Nephron (organoid): Measurements from ENCODE around the gene PIK3AP1.

Experiments
- H3K27ac Mint-ChIP-seq, 3 experiments: 2 replicates each; pipeline ENCODE4 v1.8.0; 2020; ENCODE audit warnings: mixed read lengths in 3 of 3, mild to moderate bottlenecking in 2 of 3, moderate library complexity in 1 of 3
- H3K27me3 Mint-ChIP-seq: 2 replicates; pipeline ENCODE4 v1.8.0; 2021; ENCODE audit warnings: low read depth, mild to moderate bottlenecking, moderate library complexity, mixed read lengths
- H3K36me3 Mint-ChIP-seq: 2 replicates; pipeline ENCODE4 v1.8.0; 2020; ENCODE audit warnings: low read depth, mixed read lengths
- H3K4me1 Mint-ChIP-seq: 2 replicates; pipeline ENCODE4 v1.8.0; 2020; ENCODE audit warnings: mixed read lengths
- H3K4me3 Mint-ChIP-seq, 3 experiments: 2 replicates each; pipeline ENCODE4 v1.8.0; 2020; ENCODE audit warnings: mild to moderate bottlenecking in 3 of 3, mixed read lengths in 3 of 3, moderate library complexity in 2 of 3
- H3K9me3 Mint-ChIP-seq: 2 replicates; pipeline ENCODE4 v1.8.0; 2020; ENCODE audit warnings: mixed read lengths
- CTCF ChIP-seq, 3 experiments: fragments of 200-600 bp; sonication (generic); IDR thresholded peaks; one replicate each; pipeline ENCODE4 v1.5.0; 2021; ENCODE audit warnings: antibody characterized with exemption in 3 of 3; ENCODE audit not compliant: unreplicated experiment in 3 of 3

PIK3AP1 gene

GRCh38 chr10:96724621-96725020, 4.3 kb upstream of the PIK3AP1 start:
- Mint-ChIP-seq H3K4me1 (peaks cover 5% of the 10 kb centered on the region), H3K27me3 (peaks cover 31% of the 10 kb centered on the region), H3K9me3 (peaks cover 2% of the 10 kb centered on the region), H3K4me3 (no peak overlapping the region), H3K36me3 (no peaks in the 10 kb centered on the region), H3K27ac (no peak overlapping the region)
- TF ChIP-seq CTCF (IDR thresholded peaks at IDR 0.05; ENCODE audit: unreplicated experiment in 3 of 3): no peak

GRCh38 chr10:96721207-96721572, 876 bp upstream of the PIK3AP1 start:
- peaks cover 2% of the 10 kb centered on the region for H3K9me3 Mint-ChIP-seq
- H3K36me3 Mint-ChIP-seq: no peaks in the 10 kb centered on the region
- H3K27me3 Mint-ChIP-seq: peaks cover 63% of the 10 kb centered on the region
- H3K4me3 Mint-ChIP-seq: peak overlapping the region; percentile 81 to 89 (median 84)
- peaks cover 5% of the 10 kb centered on the region for H3K4me1 Mint-ChIP-seq
- no peak overlapping the region for H3K27ac Mint-ChIP-seq
- no peak for TF ChIP-seq CTCF (IDR thresholded peaks at IDR 0.05; ENCODE audit: unreplicated experiment in 3 of 3)

- H3K27me3 Mint-ChIP-seq: peaks cover 63% of the 10 kb centered on the region
- H3K4me1 Mint-ChIP-seq: peaks cover 5% of the 10 kb centered on the region
- TF ChIP-seq CTCF (IDR thresholded peaks at IDR 0.05; ENCODE audit: unreplicated experiment in 3 of 3): peak in 2 of 3 experiments; percentile 22 to 45
- no peak overlapping the region for H3K27ac Mint-ChIP-seq
- H3K4me3 Mint-ChIP-seq: peak overlapping the region; percentile 87 to 92 (median 89)
- H3K36me3 Mint-ChIP-seq: no peaks in the 10 kb centered on the region
- H3K9me3 Mint-ChIP-seq: peaks cover 2% of the 10 kb centered on the region
Measured at GRCh38 chr10:96719850-96720421, 378 bp downstream of the PIK3AP1 start.

GRCh38 chr10:96719200-96719599, 1.1 kb downstream of the PIK3AP1 start:
- Mint-ChIP-seq H3K27me3 (peaks cover 63% of the 10 kb centered on the region), H3K9me3 (peaks cover 2% of the 10 kb centered on the region), H3K4me3 (peak overlapping the region; percentile 9 to 89 (median 87)), H3K27ac (no peak overlapping the region), H3K4me1 (peaks cover 5% of the 10 kb centered on the region), H3K36me3 (no peaks in the 10 kb centered on the region)
- TF ChIP-seq CTCF (IDR thresholded peaks at IDR 0.05; ENCODE audit: unreplicated experiment in 3 of 3): no peak

- no peak for TF ChIP-seq CTCF (IDR thresholded peaks at IDR 0.05; ENCODE audit: unreplicated experiment in 3 of 3)
- peaks cover 63% of the 10 kb centered on the region for H3K27me3 Mint-ChIP-seq
- H3K4me1 Mint-ChIP-seq: peaks cover 5% of the 10 kb centered on the region
- no peaks in the 10 kb centered on the region for H3K36me3 Mint-ChIP-seq
- peaks cover 2% of the 10 kb centered on the region for H3K9me3 Mint-ChIP-seq
- H3K4me3 Mint-ChIP-seq: peak overlapping the region in 1 of 3 experiments; percentile 9
- H3K27ac Mint-ChIP-seq: no peak overlapping the region
Measured at GRCh38 chr10:96718304-96718990, 1.9 kb downstream of the PIK3AP1 start.

GRCh38 chr10:96716390-96716789, 3.9 kb downstream of the PIK3AP1 start:
- Mint-ChIP-seq H3K9me3 (peaks cover 2% of the 10 kb centered on the region), H3K36me3 (no peaks in the 10 kb centered on the region), H3K4me1 (peaks cover 5% of the 10 kb centered on the region), H3K27ac (no peak overlapping the region), H3K4me3 (no peak overlapping the region), H3K27me3 (peaks cover 46% of the 10 kb centered on the region)
- TF ChIP-seq CTCF (IDR thresholded peaks at IDR 0.05; ENCODE audit: unreplicated experiment in 3 of 3): no peak
